GM23338 (cell line): ENCODE measurements around the gene RNF223. TPM values are rescaled to one million over a fixed set of nuclear protein-coding genes. Genes with fewer than 3 reads are reported as not detected.
A peak's percentile ranks its signal among the peaks of the same experiment; 100 is the strongest.

Experiments used
- ATAC-seq: fragments of 200-7000 bp; cut with Tn5 transposase; 3 replicates; pipeline ENCODE4 v1.9.1; 2020
- DNase-seq: peaks from one replicate; pipeline ENCODE4 v3.0.0-alpha.2; 2015; ENCODE audit warnings: low spot score
- H2AFZ ChIP-seq: fragments of 200-600 bp; sonication (generic); 2 replicates; pipeline ENCODE4 v1.8.0; 2016; ENCODE audit warnings: antibody characterized with exemption, mild to moderate bottlenecking, moderate library complexity
- H3F3A ChIP-seq: fragments of 200-600 bp; sonication (generic); replicated peaks from 2 replicates; pipeline ENCODE4 v1.8.0; 2017; ENCODE audit warnings: antibody characterized with exemption, mixed run types, low read depth
- H3K27ac ChIP-seq: fragments of 200-600 bp; sonication (generic); 2 replicates; pipeline ENCODE4 v1.6.1; 2016; ENCODE audit warnings: low read depth
- H3K27me3 ChIP-seq: fragments of 200-600 bp; sonication (generic); 2 replicates; pipeline ENCODE4 v1.8.0; 2016; ENCODE audit warnings: mild to moderate bottlenecking, mixed run types, moderate library complexity; ENCODE audit not compliant: insufficient read depth
- H3K36me3 ChIP-seq: fragments of 200-600 bp; sonication (generic); 2 replicates; pipeline ENCODE4 v1.8.0; 2016; ENCODE audit warnings: mild to moderate bottlenecking; ENCODE audit not compliant: insufficient read depth
- H3K4me1 ChIP-seq: fragments of 200-600 bp; sonication (generic); 2 replicates; pipeline ENCODE4 v1.8.0; 2016; ENCODE audit warnings: mild to moderate bottlenecking, moderate library complexity; ENCODE audit not compliant: insufficient read depth
- H3K4me2 ChIP-seq: fragments of 200-600 bp; sonication (generic); 2 replicates; pipeline ENCODE4 v1.7.1; 2017; ENCODE audit warnings: mixed run types
- H3K4me3 ChIP-seq: fragments of 200-600 bp; sonication (generic); 2 replicates; pipeline ENCODE4 v1.6.1; 2016; ENCODE audit warnings: mixed run types
- H3K79me2 ChIP-seq: fragments of 200-600 bp; sonication (generic); replicated peaks from 2 replicates; pipeline ENCODE4 v1.8.0; 2017; ENCODE audit warnings: mild to moderate bottlenecking; ENCODE audit not compliant: insufficient read depth
- H3K9me2 ChIP-seq: fragments of 200-600 bp; sonication (generic); 2 replicates; pipeline ENCODE4 v1.8.0; 2017; ENCODE audit not compliant: insufficient read depth
- H4K20me1 ChIP-seq: fragments of 200-600 bp; sonication (generic); replicated peaks from 2 replicates; pipeline ENCODE4 v1.8.0; 2017; ENCODE audit warnings: mild to moderate bottlenecking; ENCODE audit not compliant: insufficient read depth
- H3K27ac Mint-ChIP-seq: 2 replicates; pipeline ENCODE4 v1.8.0; 2020; ENCODE audit warnings: inconsistent platforms, mild to moderate bottlenecking, moderate library complexity, mixed read lengths
- H3K27me3 Mint-ChIP-seq: 3 replicates; pipeline ENCODE4 v1.8.0; 2022; ENCODE audit warnings: low read depth, mild to moderate bottlenecking, moderate library complexity, mixed read lengths, inconsistent platforms; ENCODE audit not compliant: insufficient read depth, poor library complexity
- H3K36me3 Mint-ChIP-seq: 3 replicates; pipeline ENCODE4 v1.8.0; 2021; ENCODE audit warnings: low read depth, mild to moderate bottlenecking, inconsistent platforms, moderate library complexity, mixed read lengths
- H3K4me1 Mint-ChIP-seq: 3 replicates; pipeline ENCODE4 v1.8.0; 2020; ENCODE audit warnings: mild to moderate bottlenecking, inconsistent platforms, mixed read lengths
- H3K4me3 Mint-ChIP-seq: 3 replicates; pipeline ENCODE4 v1.8.0; 2021; ENCODE audit warnings: moderate library complexity, mild to moderate bottlenecking, inconsistent platforms, mixed read lengths
- H3K9me3 Mint-ChIP-seq: 3 replicates; pipeline ENCODE4 v1.8.0; 2020; ENCODE audit warnings: moderate library complexity, mild to moderate bottlenecking, inconsistent platforms, mixed read lengths
- CREB1 ChIP-seq: fragments of 250-450 bp; sonication (Bioruptor Pico); IDR thresholded peaks from 2 replicates; pipeline ENCODE4 v1.5.0; 2020; ENCODE audit warnings: low read depth, mild to moderate bottlenecking, moderate library complexity
- CTCF ChIP-seq, 2 experiments: fragments of 200-600 bp in 1 of 2; sonication (generic) in 1 of 2; conservative IDR thresholded peaks; 2 replicates each; pipeline versions ENCODE4 v1.5.1 to v1.6.1; 2016 to 2017; ENCODE audit warnings: antibody characterized with exemption in 2 of 2, low read depth in 2 of 2, mild to moderate bottlenecking in 2 of 2, moderate library complexity in 1 of 2
- EZH2phosphoT487 ChIP-seq: fragments of 200-600 bp; sonication (generic); IDR thresholded peaks from one replicate; pipeline ENCODE4 v1.8.1; 2018; ENCODE audit warnings: antibody characterized with exemption; ENCODE audit not compliant: unreplicated experiment
- JUNB ChIP-seq: IDR thresholded peaks from one replicate; pipeline ENCODE4 v1.6.1; 2016; ENCODE audit warnings: antibody characterized with exemption; ENCODE audit not compliant: unreplicated experiment
- POLR2AphosphoS5 ChIP-seq: IDR thresholded peaks from 2 replicates; pipeline ENCODE4 v1.6.1; 2016; ENCODE audit warnings: antibody characterized with exemption, low read depth
- REST ChIP-seq: IDR thresholded peaks from one replicate; pipeline ENCODE4 v1.6.1; 2018; ENCODE audit warnings: antibody characterized with exemption; ENCODE audit not compliant: unreplicated experiment
- STAT1 ChIP-seq: IDR thresholded peaks from one replicate; pipeline ENCODE4 v1.6.1; 2016; ENCODE audit warnings: antibody characterized with exemption; ENCODE audit not compliant: unreplicated experiment
- ZNF331 ChIP-seq: fragments of 250-450 bp; sonication (Bioruptor Pico); IDR thresholded peaks from 2 replicates; pipeline ENCODE4 v1.5.0; 2020; ENCODE audit warnings: low read depth, mild to moderate bottlenecking, moderate library complexity
- polyA plus RNA-seq: library from polyadenylated mRNA; unstranded; fragments of >200 nt; fragmentation: Nextera tagmentation; extraction: Ambion mirVana; gene quantifications from 2 replicates; pipeline ENCODE4 v1.2.1, GENCODE V29; 2016
- total RNA-seq: library from RNA; depleted of rRNA; stranded (reverse); fragments of >200 nt; shearing (Covaris generic); gene quantifications from 2 replicates; pipeline ENCODE4 v1.2.3, GENCODE V29; 2014

RNF223 gene
- total and polyA plus RNA-seq, 2 experiments from 2014 or later: not detected

GRCh38 chr1:1042835-1043234 is 31.3 kb downstream of the RNF223 start (continued):
- TF ChIP-seq ZNF331 (CRISPR knock-in tag): no peak
- no peak for TF ChIP-seq CREB1 (CRISPR knock-in tag)
- TF ChIP-seq CTCF (conservative IDR thresholded peaks at IDR 0.05; ENCODE audit: low read depth in 2 of 2): no peak
- no peak for TF ChIP-seq REST
- no peak for TF ChIP-seq STAT1
- no peak for TF ChIP-seq JUNB
- no peak for TF ChIP-seq EZH2phosphoT487

GRCh38 chr1:1041873-1042272 is 32.2 kb downstream of the RNF223 start:
- peaks cover 12% of the 10 kb centered on the region for H3K36me3 Mint-ChIP-seq
- Histone ChIP-seq H3K27ac (no peak overlapping the region), H3K9me2 (no peaks in the 10 kb centered on the region), H3K27me3 (peaks cover 30% of the 10 kb centered on the region), H2AFZ (no peak overlapping the region), H3K4me3 (no peak overlapping the region; the same call in 1 of the 2 replicates), H3K4me1 (peaks cover 7% of the 10 kb centered on the region; the same call in 1 of the 2 replicates), H3K79me2 (no peaks in the 10 kb centered on the region), H3F3A (no peaks in the 10 kb centered on the region), H4K20me1 (peaks cover 19% of the 10 kb centered on the region; the same call in 1 of the 2 replicates), H3K4me2 (no peak overlapping the region), H3K36me3 (no peaks in the 10 kb centered on the region; the same call in 1 of the 2 replicates)
- DNase-seq: no peak
- no peak overlapping the region for H3K4me3 Mint-ChIP-seq
- H3K27ac Mint-ChIP-seq: no peak overlapping the region
- no peak for ATAC-seq
- H3K4me1 Mint-ChIP-seq: peaks cover 4% of the 10 kb centered on the region; the same call in 2 of the 3 replicates
- no peaks in the 10 kb centered on the region for H3K9me3 Mint-ChIP-seq
- peaks cover 34% of the 10 kb centered on the region for H3K27me3 Mint-ChIP-seq
- no peak for TF ChIP-seq STAT1

GRCh38 chr1:1041092-1041523 is 33.0 kb downstream of the RNF223 start:
- Histone ChIP-seq H4K20me1 (peaks cover 26% of the 10 kb centered on the region; the same call in 1 of the 2 replicates), H3K9me2 (no peaks in the 10 kb centered on the region), H3F3A (no peaks in the 10 kb centered on the region), H3K36me3 (no peaks in the 10 kb centered on the region; the same call in 1 of the 2 replicates), H2AFZ (no peak overlapping the region), H3K27me3 (peaks cover 37% of the 10 kb centered on the region), H3K4me2 (peak overlapping the region; percentile 65; the same call in 1 of the 2 replicates), H3K79me2 (no peaks in the 10 kb centered on the region), H3K27ac (no peak overlapping the region), H3K4me1 (peaks cover 7% of the 10 kb centered on the region; the same call in 1 of the 2 replicates), H3K4me3 (peak overlapping the region; percentile 50; the same call in 1 of the 2 replicates)
- H3K27me3 Mint-ChIP-seq: peaks cover 38% of the 10 kb centered on the region
- peak; percentile 24; the same call in 1 of the 2 replicates for TF ChIP-seq CREB1 (CRISPR knock-in tag)
- no peak for TF ChIP-seq POLR2AphosphoS5
- H3K9me3 Mint-ChIP-seq: no peaks in the 10 kb centered on the region
- DNase-seq (peak; percentile 85), ATAC-seq (peak; percentile 42)
- peaks cover 4% of the 10 kb centered on the region; the same call in 2 of the 3 replicates for H3K4me1 Mint-ChIP-seq
- H3K36me3 Mint-ChIP-seq: peaks cover 13% of the 10 kb centered on the region
- peak overlapping the region; percentile 38; the same call in 1 of the 3 replicates for H3K4me3 Mint-ChIP-seq
- no peak overlapping the region for H3K27ac Mint-ChIP-seq
